GM21723 (cell line): Measurements from ENCODE around the gene ZIC1.

Experiments used
- ATAC-seq: cut with Tn5 transposase; IDR thresholded peaks from one replicate; pipeline ENCODE4 v1.9.1; 2021; ENCODE audit warnings: mild to moderate bottlenecking, moderate library complexity; ENCODE audit not compliant: unreplicated experiment

The ZIC1 gene

GRCh38 chr3:147379651-147380050, 29.5 kb upstream of the ZIC1 start:
- ATAC-seq = no peak

- no peak for ATAC-seq
These were observed 28.7 kb upstream of the ZIC1 start for GRCh38 chr3:147380387-147380951.

- ATAC-seq = no peak
These were observed 28.2 kb upstream of the ZIC1 start for GRCh38 chr3:147380977-147381376.

- no peak for ATAC-seq
These were observed 27.6 kb upstream of the ZIC1 start for GRCh38 chr3:147381596-147381995.

- ATAC-seq = no peak
These were observed 25.5 kb upstream of the ZIC1 start for GRCh38 chr3:147383617-147384016.

GRCh38 chr3:147384210-147385058, 24.7 kb upstream of the ZIC1 start:
- ATAC-seq = no peak

GRCh38 chr3:147385059-147386012, 23.8 kb upstream of the ZIC1 start:
- ATAC-seq = no peak

- no peak for ATAC-seq
These were observed 21.8 kb upstream of the ZIC1 start for GRCh38 chr3:147387291-147387884.

GRCh38 chr3:147387885-147388699, 21.1 kb upstream of the ZIC1 start:
- ATAC-seq = no peak

GRCh38 chr3:147388700-147389580, 20.2 kb upstream of the ZIC1 start:
- ATAC-seq = no peak

- no peak for ATAC-seq
These were observed 19.4 kb upstream of the ZIC1 start for GRCh38 chr3:147389717-147390116.

GRCh38 chr3:147390589-147391569, 18.3 kb upstream of the ZIC1 start:
- no peak for ATAC-seq

GRCh38 chr3:147391781-147392624, 17.2 kb upstream of the ZIC1 start:
- no peak for ATAC-seq

- no peak for ATAC-seq
These were observed 16.6 kb upstream of the ZIC1 start for GRCh38 chr3:147392625-147392946.

GRCh38 chr3:147393261-147393942, 15.8 kb upstream of the ZIC1 start:
- no peak for ATAC-seq

GRCh38 chr3:147393943-147394883, 15.0 kb upstream of the ZIC1 start:
- ATAC-seq = no peak
